Measurements from ENCODE around the gene PRG3.
"Not testable (repeated sequence)": the region's sequence is repeated elsewhere in the genome, so short reads cannot be mapped to it uniquely, and the experiment has no call there.

PRG3 gene

DNA sequence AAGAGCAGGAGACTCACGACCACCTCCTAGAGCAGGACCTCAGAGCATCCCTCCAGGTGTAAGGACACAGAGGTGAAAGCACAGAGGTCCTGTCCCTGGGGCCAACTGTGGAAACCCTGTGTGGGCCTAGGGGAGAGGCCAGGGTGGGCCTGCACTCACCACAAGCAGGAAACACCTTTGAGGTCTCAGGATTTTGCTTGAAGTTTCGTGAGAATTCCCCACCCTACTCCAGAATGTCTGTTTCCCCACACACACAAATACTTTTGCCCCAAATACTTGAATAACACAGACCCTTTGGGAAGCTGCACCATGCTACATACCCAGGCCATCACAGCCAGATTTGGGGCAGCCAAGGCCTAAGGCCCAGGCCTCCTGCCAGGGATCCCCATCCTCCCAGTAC lies 27.8 kb upstream of the PRG3 start:
- no peak for DNase-seq (ENCODE audit: low spot score)

GRCh38 chr11:57407941-57408475 lies 27.1 kb upstream of the PRG3 start:
- DNase-seq (ENCODE audit: low spot score), result no peak

DNA sequence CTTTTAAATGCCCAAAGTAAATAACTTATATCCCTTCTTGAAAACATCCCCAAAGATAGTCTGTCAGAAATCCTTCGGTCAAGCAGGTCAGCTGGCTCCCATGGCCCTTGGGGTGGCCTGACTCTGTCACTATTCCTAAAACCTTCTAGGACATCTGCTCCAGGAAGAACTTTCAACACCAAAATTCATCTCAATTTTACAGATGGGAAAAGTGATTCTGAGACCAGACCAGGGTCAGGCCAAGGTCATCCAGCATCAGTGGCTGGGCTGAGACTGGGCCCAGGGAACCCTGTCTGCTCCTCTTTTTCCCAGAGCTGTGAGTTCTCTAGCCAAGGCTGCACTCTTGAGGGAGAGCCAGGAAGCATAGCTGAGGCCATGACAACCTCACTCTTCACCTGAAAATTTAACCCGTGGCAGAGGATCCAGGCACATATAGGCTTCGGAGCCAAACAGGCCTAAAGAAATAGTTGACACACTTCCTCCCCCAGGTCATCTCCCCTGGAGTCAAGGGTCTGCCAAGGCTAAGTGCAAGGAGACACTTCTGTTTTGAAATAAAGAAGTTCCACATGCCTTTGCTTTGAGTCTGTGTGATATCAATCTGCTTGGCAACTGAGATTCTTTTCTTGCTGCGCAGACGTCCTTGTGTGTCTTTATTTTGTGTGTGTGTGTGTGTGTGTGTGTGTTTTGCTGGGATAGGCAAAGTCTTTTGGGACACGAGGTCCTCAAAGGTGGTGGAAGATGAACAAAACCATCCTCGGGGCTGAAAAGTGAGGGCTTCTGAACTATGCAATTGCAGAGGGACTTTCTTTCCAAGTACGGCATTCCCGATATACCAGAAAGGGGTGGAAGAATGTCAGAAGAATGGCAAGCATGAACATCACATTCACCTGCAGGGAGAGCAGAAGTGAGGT lies 26.3 kb upstream of the PRG3 start:
- DNase-seq (ENCODE audit: low spot score), result no peak

DNA sequence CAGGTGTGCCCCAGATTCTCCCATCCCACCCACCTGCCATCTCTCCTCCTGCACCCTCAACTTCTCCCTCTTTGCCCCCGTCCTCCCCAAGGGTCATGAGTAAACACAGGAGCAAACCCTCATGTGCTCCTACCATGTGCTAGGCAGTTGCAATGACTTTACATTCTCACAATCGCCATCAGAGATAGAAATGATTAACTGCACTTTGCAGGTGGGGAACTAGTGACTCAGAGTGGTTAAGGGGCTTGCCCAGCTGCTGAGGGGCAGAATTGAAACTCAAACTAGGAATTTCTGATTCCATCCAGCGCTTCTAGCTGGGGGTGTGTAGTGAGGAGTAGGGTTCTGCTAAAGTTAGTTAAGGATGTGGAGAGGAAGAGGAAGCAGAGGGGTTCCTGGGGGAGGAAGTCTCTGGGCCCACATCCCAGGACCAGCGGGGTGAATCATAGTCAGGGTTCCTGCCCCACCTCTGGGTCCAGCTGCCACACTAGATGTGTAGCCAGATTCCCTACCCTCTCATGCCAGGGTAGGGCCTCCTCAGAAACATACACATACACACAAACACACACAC lies 25.5 kb upstream of the PRG3 start:
- DNase-seq (ENCODE audit: low spot score), result no peak

GRCh38 chr11:57405271-57405860 lies 24.4 kb upstream of the PRG3 start:
- no peak for DNase-seq (ENCODE audit: low spot score)

GRCh38 chr11:57403802-57404147 lies 22.8 kb upstream of the PRG3 start:
- no peak for DNase-seq (ENCODE audit: low spot score)

GRCh38 chr11:57403003-57403801 lies 22.3 kb upstream of the PRG3 start:
- not testable (repeated sequence) for DNase-seq (ENCODE audit: low spot score)

GRCh38 chr11:57402188-57403002 lies 21.4 kb upstream of the PRG3 start:
- no peak for DNase-seq (ENCODE audit: low spot score)

- no peak for DNase-seq (ENCODE audit: low spot score)
Observed at GRCh38 chr11:57399972-57400578, 19.1 kb upstream of the PRG3 start.

DNA sequence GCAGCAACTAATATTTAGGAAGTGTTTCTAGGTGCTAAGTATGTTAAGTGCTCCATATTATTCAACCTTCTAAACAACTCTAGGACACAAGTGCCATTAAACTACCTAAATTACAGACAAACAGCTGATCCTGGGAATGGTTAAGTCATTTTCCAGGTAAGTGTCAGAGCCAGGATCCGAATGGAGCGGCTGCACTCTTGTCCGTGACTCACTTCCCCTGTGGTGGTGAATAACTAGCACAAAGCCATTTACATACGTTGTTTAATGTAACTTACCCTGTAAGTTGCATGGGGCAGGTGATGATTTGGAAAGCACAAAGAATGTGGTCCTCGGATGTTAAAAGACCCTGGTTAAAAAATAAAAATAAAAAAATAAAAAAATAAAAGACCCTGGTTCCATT lies 18.3 kb upstream of the PRG3 start:
- DNase-seq (ENCODE audit: low spot score), result no peak

DNA sequence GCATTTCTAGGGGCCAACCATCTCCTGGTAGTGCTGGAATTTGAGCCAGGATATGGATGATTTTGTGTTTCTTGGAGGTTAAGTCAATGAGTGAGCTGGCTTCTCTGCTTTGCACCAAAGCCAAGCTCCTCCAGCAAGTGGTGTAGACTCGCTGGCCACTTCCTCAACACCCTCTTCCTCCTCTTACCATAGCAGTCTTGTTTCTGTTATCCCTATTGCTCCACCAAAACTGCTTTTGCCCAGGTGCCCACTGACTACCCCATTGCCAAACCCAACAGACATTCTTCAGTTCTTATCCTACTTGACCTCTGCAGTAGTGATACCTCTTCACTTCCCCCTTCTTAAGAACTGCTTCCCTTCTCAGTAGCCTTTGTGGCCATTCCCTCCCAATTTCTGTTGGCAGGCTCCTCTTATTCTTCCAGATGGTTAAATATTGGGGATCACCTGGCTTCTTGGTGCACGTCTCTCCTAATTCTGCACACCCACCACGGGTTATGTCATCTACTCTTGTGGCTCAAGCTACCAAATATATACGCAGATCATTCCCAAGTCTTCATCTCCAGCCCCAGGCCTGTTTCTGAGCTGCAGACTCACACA lies 16.5 kb upstream of the PRG3 start:
- no peak for DNase-seq (ENCODE audit: low spot score)

GRCh38 chr11:57396744-57397143 lies 15.8 kb upstream of the PRG3 start:
- DNase-seq (ENCODE audit: low spot score), result no peak

DNA sequence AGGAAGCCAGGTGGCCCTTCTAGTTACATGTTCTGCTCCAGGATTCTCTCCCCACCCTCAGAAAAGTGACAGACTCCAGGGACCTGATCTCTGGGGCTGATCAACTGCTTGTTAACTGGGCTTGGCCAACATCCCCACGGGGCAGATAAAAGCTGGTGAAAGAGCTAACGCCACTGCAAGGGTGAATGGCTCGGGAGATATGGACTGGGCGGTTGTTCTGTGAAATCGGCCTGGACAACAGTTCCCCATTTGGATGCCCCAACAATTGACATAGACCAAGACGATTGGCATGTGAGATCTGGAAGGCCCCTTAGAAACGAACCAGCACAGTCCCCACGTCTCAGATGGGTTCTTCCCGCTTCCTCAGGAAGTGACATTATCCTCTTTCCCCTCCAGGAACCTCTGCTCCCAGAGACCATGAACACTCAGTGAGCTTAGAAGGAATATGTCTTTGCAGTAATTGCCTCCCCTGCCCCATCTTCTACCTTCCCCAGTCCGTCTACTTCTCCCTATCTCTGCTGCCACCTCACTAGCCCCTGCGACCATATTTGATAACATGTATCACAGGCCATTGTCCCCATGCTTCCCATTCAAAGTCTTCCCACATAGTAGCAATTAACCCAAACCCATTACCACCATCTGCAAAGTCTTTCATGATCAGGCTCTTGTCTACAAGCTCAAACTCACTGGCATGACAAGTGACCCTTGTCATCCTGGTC lies 15.1 kb upstream of the PRG3 start:
- no peak for DNase-seq (ENCODE audit: low spot score)

GRCh38 chr11:57394203-57394965 lies 13.4 kb upstream of the PRG3 start:
- DNase-seq (ENCODE audit: low spot score), result no peak

- no peak for DNase-seq (ENCODE audit: low spot score)
Observed at GRCh38 chr11:57392763-57393105, 11.8 kb upstream of the PRG3 start.

DNA sequence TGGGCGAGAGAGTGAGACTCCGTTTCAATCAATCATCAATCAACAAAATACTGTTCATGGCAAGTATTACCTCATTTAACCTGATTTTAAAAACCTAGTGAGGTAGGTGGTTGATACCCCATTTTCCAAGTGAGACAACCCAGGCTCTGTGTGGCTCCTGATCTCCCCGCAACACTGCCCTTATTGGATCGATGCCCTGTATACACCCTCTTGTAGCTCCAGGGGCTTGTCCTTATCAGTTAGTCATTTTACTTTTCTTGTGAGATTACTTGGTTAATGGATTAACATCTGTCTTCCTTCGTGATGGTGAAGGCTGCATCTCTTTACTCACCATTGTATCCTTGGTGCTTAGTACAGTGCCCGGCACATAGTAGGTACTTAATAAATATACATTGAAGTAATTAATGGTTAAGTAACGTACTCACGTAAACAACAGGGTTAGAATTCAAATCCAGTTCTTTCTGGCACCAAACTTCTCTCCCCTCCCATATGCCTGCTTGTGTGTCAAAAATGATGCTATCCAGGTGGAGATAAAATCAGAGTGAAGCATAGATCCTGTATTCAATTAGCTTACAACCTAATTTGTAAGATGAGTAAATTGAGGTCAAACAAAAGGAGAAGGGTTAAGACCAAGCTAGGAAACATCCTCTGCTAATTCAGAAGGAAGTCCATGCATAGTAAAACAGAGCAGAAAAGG lies 11.3 kb upstream of the PRG3 start:
- DNase-seq (ENCODE audit: low spot score), result no peak

DNA sequence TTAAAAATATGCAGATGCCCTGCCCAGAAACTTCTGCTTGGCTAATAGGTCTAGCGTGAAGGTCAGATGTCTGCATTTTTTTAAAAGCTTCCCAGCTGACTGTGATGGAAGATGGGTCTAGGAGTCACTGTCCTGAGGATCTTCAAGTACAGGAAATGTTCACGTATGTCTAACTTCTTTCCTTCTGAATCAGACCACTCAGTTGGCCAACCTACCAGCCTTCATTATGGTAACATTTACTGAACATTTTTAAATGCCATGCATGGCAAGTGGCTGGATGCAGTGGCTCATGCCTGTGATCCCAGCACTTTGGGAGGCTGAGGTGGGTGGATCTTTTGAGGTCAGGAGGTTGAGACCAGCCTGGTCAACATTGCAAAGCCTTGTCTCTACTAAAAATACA lies 10.6 kb upstream of the PRG3 start:
- no peak for DNase-seq (ENCODE audit: low spot score)

- no peak for DNase-seq (ENCODE audit: low spot score)
Observed at GRCh38 chr11:57391111-57391510, 10.2 kb upstream of the PRG3 start.

- DNase-seq (ENCODE audit: low spot score), result no peak
Observed at GRCh38 chr11:57390535-57390934, 9.6 kb upstream of the PRG3 start, which contains the start of gene PRG2. Gene PRG2 (minus strand): TSS chr11:57390650. CDS start chr11:57389944, 706 bp downstream.

Measured in pons (tissue), 1 donor.